SK-N-MC (cell line): Measurements from ENCODE around the gene HMOX1.

Experiments used
- EZH2 ChIP-seq: fragments of 200-600 bp; sonication (generic); IDR thresholded peaks from one replicate; pipeline ENCODE4 v1.6.1; 2017; ENCODE audit warnings: antibody characterized with exemption
- FOXP2 ChIP-seq: optimal IDR thresholded peaks from 2 replicates; pipeline ENCODE3; 2011; ENCODE audit warnings: mild to moderate bottlenecking, moderate library complexity; ENCODE audit not compliant: insufficient read depth; ENCODE audit errors: extremely low read length, control extremely low read depth
- POLR2AphosphoS5 ChIP-seq: IDR thresholded peaks from 2 replicates; pipeline ENCODE4 v1.6.1; 2012; ENCODE audit warnings: mild to moderate bottlenecking, low read depth, low read length, borderline replicate concordance

DNA sequence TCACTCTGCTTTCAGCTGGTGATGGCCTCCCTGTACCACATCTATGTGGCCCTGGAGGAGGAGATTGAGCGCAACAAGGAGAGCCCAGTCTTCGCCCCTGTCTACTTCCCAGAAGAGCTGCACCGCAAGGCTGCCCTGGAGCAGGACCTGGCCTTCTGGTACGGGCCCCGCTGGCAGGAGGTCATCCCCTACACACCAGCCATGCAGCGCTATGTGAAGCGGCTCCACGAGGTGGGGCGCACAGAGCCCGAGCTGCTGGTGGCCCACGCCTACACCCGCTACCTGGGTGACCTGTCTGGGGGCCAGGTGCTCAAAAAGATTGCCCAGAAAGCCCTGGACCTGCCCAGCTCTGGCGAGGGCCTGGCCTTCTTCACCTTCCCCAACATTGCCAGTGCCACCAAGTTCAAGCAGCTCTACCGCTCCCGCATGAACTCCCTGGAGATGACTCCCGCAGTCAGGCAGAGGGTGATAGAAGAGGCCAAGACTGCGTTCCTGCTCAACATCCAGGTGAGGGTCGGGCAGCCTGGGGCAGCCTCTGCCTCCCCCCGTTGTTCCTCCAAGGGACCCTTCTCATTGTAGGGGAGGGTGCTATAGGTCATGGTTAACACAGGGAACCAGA, 5.9 kb downstream of the HMOX1 start:
- TF ChIP-seq EZH2 (no peak), POLR2AphosphoS5 (no peak), FOXP2 (no peak)
